GM19193 (cell line): ENCODE measurements around the gene ALDH9A1.

Experiments used
- POLR2A ChIP-seq: IDR thresholded peaks from 4 replicates; pipeline ENCODE4 v1.6.1; 2011; ENCODE audit not compliant: insufficient read depth, insufficient read length; ENCODE audit errors: extremely low read depth

The ALDH9A1 gene

GRCh38 chr1:165697881-165698760 is at the start of gene ALDH9A1:
ALDH9A1 (minus strand) TSS chr1:165698562; CDS start chr1:165698558, 4 bp downstream.
- peak; percentile 92 for TF ChIP-seq POLR2A

- no peak for TF ChIP-seq POLR2A
Measured at GRCh38 chr1:165747632-165748447, 49.5 kb upstream of the ALDH9A1 start.

GRCh38 chr1:165742194-165742593 is 43.8 kb upstream of the ALDH9A1 start:
- TF ChIP-seq POLR2A, result no peak

- TF ChIP-seq POLR2A, result no peak
Measured at GRCh38 chr1:165738794-165739193, 40.4 kb upstream of the ALDH9A1 start.

- no peak for TF ChIP-seq POLR2A
Measured at GRCh38 chr1:165737196-165737595, 38.8 kb upstream of the ALDH9A1 start.

GRCh38 chr1:165734906-165735305 is 36.5 kb upstream of the ALDH9A1 start:
- no peak for TF ChIP-seq POLR2A

- no peak for TF ChIP-seq POLR2A
Measured at GRCh38 chr1:165726841-165727240, 28.5 kb upstream of the ALDH9A1 start.

- no peak for TF ChIP-seq POLR2A
Measured at GRCh38 chr1:165726169-165726568, 27.8 kb upstream of the ALDH9A1 start.

- no peak for TF ChIP-seq POLR2A
Measured at GRCh38 chr1:165717918-165718515, 19.7 kb upstream of the ALDH9A1 start.

- no peak for TF ChIP-seq POLR2A
Measured at GRCh38 chr1:165712764-165713163, 14.4 kb upstream of the ALDH9A1 start.

- TF ChIP-seq POLR2A, result no peak
Measured at GRCh38 chr1:165707984-165708706, 9.8 kb upstream of the ALDH9A1 start.

- no peak for TF ChIP-seq POLR2A
Measured at GRCh38 chr1:165703648-165704047, 5.3 kb upstream of the ALDH9A1 start.

- no peak for TF ChIP-seq POLR2A
Measured at GRCh38 chr1:165699577-165699976, 1.2 kb upstream of the ALDH9A1 start.

- no peak for TF ChIP-seq POLR2A
Measured at GRCh38 chr1:165698761-165699052, 345 bp upstream of the ALDH9A1 start.

- TF ChIP-seq POLR2A, result no peak
Measured at GRCh38 chr1:165697491-165697880, 876 bp downstream of the ALDH9A1 start.
